Measurements from ENCODE around the gene AIDA. TPM values are rescaled to one million over a fixed set of nuclear protein-coding genes. Genes with fewer than 3 reads are reported as not detected.

The AIDA gene
- total RNA-seq, 1 donor from 2014 or later: 72.3 TPM

- no peak for DNase-seq (ENCODE audit: extremely low read depth, low read depth, low spot score)
Measured at GRCh38 chr1:222653178-222653827, 59.0 kb downstream of the AIDA start.

GRCh38 chr1:222652676-222653075 lies 59.6 kb downstream of the AIDA start:
- DNase-seq (ENCODE audit: extremely low read depth, low read depth, low spot score): no peak

DNA sequence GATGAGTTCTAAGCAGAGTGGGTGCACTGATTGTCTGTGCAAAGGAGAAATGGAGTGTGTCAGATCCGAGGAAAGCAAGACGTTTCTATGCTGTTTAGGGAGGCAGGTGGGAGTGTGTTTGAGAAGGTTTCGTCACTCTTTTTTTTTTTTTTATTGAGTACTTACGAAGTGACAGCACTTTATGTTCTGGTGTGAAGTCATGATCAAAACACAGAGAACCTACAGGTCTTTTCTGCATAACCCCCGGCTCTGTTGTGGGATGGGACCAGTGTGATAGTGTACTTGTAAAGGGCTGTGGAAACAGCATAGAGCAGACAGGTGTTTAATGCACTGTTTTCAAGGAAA lies 67.7 kb downstream of the AIDA start:
- no peak for DNase-seq (ENCODE audit: extremely low read depth, low read depth, low spot score)

GRCh38 chr1:222643938-222644635 lies 68.2 kb downstream of the AIDA start:
- peak; percentile 85 for DNase-seq (ENCODE audit: extremely low read depth, low read depth, low spot score)

- DNase-seq (ENCODE audit: extremely low read depth, low read depth, low spot score): peak; percentile 16
Measured at GRCh38 chr1:222643606-222643937, 68.7 kb downstream of the AIDA start.

DNA sequence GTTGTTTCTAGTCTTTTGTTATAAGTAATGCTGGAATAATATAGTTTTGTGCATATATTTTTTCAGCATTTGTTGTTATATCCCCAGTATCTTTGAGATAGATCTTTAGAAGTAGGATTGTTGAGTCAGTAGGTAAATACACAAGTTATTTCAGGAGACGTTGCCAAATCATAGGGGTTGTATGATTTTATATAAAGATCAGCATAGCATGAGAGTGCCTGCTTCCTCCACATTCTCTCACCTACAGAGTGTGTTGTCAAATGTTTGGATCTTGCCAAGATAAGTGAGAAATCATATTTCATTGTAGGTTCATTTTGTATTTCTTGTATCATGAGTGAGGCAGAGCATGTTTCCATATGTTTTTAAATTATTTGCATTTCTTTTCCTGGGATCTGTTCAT lies 69.8 kb downstream of the AIDA start:
- no peak for DNase-seq (ENCODE audit: extremely low read depth, low read depth, low spot score)

DNA sequence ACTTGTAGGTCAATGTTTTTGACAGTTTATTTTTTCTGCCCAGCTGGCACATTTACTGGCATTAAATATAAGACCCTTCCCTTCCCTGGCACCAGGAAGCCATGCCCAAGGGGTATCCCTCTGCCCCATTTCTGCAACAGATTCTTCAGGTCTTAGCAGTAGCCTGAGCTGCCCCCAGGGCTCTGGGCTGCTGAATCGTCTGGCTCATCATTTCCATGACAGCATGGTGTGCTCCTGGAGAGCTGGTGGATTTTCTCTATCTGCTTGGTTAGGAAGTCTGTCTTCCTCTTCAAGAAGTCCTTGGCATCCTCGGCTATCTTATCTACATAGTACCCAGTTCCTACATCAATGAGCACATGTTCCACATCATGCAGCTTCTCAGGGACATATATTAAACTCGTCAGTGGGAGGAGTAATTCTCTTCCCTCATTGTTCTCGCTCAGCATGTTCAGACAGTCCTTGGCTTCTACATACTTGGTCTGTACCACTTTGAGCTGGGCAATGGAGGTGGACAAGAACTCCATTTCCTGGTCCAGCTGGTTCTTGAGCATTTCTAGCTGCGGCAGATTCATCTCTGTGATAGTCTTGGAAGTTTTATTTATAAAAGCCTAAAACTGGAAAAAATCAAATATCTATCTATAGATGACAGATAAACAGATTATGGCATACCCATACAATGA lies 70.9 kb downstream of the AIDA start:
- DNase-seq (ENCODE audit: extremely low read depth, low read depth, low spot score): no peak

DNA sequence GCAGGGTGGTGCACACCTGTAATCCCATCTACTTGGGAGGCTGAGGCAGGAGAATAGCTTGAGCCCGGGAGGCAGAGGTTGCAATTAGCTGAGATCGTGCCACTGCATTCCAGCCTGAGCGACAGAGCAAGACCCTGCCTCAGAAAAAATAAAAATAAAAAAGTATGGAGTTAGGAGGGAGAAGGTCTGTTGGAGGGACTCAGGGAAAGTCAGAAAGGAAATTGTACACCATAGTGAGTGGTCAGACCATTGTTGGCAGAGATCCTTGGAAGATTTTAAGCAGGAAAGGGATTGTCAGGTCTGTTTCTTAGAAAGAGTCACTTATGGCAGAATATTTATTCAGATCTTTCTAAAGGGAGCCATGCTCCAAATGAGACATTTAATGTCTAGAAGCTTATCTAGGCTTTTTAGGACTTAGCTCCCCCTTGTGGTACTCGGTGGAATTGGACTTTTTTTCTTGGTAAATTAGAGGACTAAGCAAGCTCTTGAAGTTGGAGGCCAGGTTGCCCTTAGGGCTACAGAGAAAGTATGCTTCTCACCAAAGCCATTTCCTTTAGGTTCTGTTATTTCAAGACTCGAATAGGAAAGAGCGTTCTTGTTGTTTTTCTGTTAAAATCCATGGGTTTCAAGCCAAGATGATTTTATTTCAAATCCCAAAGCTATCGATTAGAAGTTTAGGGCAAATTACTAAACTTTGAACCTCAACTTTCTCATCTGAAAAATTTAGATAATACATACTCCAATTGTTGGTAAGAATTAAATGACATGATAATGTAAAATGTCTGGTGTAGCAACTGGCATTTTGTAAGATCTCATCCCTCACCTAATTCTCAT lies 77.9 kb downstream of the AIDA start:
- DNase-seq (ENCODE audit: extremely low read depth, low read depth, low spot score): peak; percentile 96

DNA sequence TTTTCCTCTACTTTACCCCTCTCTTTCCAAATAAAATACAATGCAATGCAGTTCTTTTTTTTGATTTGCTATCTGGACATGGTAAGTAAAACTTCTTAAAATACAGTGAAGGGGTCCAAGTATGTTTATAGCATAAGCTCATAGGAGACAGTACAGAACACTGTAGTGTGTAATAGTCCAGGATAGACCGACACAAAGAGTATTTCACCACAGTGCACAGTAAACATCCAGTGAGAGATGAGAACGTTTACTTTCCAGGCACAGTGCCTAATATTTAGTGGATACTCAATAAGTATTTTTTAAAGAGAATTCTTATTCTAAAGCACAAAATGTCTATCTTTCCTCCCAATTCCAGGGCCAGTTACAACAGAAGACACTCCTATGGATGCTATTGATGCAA lies 79.5 kb downstream of the AIDA start:
- no peak for DNase-seq (ENCODE audit: extremely low read depth, low read depth, low spot score)

GRCh38 chr1:222631611-222632208 lies 80.6 kb downstream of the AIDA start:
- DNase-seq (ENCODE audit: extremely low read depth, low read depth, low spot score): no peak

GRCh38 chr1:222629921-222630535 lies 82.3 kb downstream of the AIDA start:
- DNase-seq (ENCODE audit: extremely low read depth, low read depth, low spot score): no peak

DNA sequence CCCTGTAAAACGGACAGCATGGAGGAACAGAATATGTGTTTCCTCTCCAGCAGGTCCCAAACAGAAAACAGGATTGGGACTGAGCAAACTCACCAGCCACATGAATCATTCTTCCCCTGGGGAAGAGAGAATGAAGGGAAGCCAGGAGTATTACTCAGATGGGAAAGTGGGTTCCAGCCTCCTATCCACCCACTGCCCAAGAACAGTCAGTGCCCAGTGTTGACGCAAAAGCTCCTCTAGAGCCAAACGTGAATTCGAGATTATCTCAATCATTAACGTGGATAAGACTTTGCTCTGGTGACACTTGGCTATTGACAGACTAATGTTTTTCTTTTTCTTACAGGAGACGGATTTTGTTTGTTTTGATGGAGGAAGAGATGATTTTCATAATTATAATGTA lies 85.1 kb downstream of the AIDA start:
- peak; percentile 14 for DNase-seq (ENCODE audit: extremely low read depth, low read depth, low spot score)

- no peak for DNase-seq (ENCODE audit: extremely low read depth, low read depth, low spot score)
Measured at GRCh38 chr1:222624214-222624613, 88.1 kb downstream of the AIDA start.

- DNase-seq (ENCODE audit: extremely low read depth, low read depth, low spot score): no peak
Measured at GRCh38 chr1:222623458-222623857, 88.8 kb downstream of the AIDA start.

DNA sequence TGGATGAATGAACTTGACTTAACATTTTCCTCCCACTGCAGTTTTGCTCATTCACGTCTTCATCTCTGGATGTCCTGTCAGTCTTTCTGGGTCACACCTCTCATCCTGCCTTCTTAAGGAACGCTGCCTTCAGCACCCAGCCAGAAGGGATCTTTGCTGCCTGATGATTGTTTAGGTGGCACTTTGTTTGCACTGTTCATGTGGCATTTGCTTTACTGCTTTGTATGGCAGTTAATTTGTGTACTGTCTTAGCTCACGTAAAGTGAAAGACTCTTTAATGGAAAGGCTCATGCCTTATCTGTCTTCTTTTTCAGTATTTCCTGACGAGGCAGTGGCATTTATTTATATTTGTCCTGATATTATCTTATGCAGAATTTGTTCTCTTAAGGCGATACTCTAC lies 89.5 kb downstream of the AIDA start:
- no peak for DNase-seq (ENCODE audit: extremely low read depth, low read depth, low spot score)

- no peak for DNase-seq (ENCODE audit: extremely low read depth, low read depth, low spot score)
Measured at GRCh38 chr1:222620566-222620965, 91.7 kb downstream of the AIDA start.

DNA sequence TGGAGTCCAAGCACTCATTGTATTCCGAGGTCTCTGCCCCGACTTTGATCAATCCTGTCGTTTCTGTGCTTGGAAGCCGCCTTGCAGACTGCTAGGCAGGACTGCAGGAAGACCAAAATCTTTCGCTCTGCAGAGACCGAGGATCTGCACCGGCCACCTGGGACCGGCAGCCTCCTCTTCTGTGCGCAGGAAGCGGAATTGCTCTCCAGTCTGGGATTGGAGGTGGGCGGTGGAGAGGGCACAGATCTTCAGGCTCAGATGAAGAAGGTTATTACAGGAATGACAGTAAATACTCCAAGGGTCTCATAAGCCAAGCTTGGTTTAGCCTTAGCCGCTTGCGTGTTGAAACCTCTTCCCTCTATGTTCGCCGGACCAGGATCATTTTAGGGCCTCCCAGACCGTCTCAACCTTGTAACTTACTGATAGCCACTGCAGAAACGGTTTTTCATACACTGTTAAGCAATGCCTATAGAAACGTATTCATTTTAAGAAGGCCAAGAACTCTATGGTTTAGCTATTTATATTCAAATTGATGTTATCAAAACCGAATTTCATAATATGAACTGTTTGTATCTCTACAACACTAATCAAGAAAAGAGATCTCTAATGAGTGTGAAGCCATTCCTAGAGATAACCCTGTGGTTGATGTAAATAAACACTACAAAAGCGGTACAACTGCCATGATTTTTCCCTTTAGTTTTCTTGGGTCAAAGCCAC lies 93.3 kb downstream of the AIDA start:
- DNase-seq (ENCODE audit: extremely low read depth, low read depth, low spot score): no peak

All from glomerular endothelial cell (primary cell).